GM18907 (cell line): Measurements from ENCODE around the gene MCF2L2.
"Not testable (repeated sequence)": the region's sequence is repeated elsewhere in the genome, so short reads cannot be mapped to it uniquely, and the experiment has no call there.

ENCODE experiments used
- ATAC-seq: cut with Tn5 transposase; IDR thresholded peaks from one replicate; pipeline ENCODE4 v1.9.1; 2021; ENCODE audit warnings: mild to moderate bottlenecking, moderate library complexity; ENCODE audit not compliant: unreplicated experiment

MCF2L2 gene

DNA sequence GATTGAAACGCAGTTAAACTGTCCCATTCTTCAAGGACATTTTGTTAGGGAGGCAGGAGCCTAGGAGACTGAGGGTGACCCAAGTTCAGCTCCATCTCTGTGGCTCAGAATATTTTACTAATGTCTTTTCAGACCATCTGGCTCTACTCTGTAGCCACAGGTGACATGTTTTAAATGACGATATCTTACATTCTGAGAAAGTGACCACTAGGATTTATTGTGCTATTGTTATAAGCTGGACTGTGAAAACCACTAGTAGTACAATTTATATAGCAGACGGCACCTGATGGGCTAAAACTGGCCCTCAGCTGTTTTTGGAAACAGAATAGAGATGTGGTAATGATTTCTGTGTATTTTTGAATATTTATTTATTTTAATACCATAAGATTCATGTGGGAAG lies 55.5 kb downstream of the MCF2L2 start:
- ATAC-seq: no peak

DNA sequence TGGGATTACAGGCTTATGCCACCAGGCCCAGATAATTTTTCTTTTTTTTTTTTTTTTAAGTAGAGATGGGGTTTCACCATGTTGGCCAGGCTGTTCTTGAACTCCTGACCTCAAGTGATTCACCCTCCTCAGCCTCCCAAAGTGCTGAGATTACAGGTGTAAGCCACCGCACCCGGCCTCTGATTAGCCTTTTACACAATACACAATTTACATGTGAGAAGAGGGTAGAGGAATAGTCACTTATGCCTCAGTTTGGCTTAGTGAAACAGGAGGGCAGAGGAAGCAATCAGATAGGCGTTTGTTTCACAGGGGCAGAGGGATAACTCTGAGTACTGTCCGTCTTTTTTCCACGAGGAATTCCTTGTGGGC lies 56.8 kb downstream of the MCF2L2 start:
- not testable (repeated sequence) for ATAC-seq

DNA sequence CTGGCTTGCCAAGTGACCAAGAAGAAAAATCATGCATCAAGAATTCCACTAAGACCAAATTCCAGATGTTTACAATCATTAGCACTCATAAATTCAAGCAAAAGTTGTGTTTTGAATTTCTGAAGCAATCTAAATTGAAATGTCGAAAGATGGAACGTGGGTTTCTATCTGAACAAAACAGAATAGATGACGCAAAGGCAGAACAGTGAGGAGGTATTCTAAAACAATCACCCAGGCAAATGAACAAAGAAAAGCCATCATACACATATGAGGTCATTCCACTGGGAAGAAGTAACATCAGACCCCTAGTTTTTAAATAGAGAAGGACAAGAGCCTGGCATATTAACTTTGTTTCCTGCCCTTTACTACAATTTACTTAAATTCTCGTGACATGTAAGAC lies 58.0 kb downstream of the MCF2L2 start:
- no peak for ATAC-seq

DNA sequence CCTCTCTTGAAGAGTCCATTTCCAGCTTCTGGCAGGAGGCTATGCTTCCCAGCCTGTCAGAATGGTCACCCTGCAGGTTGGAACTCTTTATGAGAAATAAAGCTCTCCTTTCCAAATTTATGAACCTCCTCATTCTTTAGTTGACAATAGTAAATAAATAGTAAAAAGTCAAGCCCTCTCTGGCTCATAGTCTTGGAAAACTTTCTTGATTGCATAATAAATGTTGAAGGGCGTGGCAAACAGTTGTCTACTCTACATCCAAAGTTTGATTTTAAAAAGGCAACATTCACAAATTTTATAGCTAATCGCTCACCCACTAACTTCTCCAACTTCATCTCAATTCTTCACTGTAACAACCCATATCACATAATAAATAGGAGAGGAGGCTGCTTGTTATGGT lies 58.8 kb downstream of the MCF2L2 start:
- no peak for ATAC-seq

DNA sequence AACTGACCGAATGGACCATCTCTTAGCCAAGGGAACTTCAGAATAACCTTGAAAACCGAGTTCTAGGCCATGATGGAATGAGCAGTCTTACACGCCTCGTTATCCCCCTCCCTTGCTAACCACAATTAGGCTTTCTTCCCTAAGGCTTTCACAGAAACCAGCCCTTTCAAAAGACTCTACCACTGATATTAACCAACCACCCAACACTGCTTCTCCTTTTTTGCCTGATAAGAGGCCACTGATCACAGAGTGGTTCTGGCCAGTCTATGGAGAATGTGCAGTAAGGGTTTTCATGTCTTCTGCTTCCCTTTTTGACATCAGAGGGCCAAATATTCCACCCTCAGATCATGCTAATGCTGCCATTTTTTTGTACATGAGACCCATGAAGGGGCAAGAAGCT lies 59.3 kb downstream of the MCF2L2 start:
- ATAC-seq: no peak

DNA sequence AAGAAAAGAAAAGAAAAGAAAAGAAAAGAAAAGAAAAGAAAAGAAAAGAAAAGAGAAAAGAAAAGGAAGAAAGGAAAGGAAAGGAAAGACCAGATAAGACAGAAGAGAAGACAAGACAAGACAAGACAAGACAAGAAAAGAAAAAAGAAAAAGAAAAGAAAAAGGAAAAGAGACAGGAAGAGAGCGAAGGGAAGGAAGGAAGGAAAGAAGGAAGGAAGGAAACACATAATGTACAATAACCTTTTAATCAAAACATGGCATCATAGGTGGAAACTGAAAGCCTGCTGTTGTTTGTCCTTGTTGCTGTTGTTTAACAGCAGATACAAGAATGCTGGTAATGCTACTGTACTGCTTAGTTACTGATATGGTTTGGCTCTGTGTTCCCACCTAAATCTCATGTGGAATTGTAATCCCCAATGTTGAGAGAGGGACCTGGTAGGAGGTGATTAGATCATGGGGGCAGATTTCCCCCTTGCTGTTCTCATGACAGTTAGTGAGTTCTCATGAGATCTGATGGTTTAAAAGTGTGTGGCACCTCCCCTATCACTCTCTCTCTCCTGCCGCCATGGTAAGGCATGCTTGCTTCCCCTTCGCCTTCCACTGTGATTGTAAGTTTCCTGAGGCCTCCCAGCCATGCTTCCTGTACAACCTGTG lies 67.3 kb downstream of the MCF2L2 start:
- ATAC-seq: no peak

DNA sequence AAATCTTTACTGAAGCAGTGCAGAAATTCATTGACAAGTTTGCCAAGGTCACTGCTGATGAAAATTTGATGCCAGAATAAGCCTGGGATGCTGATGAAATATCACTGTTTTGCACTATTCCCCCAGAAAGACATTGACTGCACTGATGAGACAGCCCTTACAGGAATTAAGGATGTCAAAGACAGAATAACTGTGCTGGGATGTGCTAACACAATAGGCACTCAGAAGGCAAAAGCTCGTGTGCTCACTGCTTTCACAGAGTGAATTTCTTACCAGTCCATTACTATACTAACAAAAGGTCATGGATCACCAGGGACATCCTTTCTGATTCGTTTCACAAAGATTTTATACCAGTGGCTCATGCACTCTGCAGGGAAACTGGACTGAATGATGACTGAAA lies 69.4 kb downstream of the MCF2L2 start:
- no peak for ATAC-seq

DNA sequence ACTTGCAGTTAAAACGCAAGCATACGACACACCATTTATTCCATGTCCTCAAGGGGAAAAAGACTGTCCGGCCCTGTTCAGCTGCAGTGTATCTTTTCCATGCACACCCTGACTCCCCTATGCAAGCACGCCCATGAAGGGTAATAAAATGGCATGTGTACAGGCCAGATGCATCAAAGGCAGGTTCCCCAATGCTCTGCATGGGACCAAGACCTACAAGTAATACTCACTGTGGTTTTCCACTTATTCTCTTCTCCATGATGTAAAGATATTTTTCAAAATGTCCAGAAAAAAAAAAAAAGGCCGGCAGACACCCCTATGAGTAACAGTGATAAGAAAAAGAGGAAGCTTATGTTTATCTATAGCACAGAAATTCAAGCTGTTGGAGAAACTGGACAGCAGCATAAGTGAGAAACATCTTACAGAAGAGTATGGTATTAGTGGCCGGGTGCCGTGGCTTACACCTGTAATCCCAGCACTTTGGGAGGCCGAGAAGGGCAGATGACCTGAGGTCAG lies 70.8 kb downstream of the MCF2L2 start:
- no peak for ATAC-seq

DNA sequence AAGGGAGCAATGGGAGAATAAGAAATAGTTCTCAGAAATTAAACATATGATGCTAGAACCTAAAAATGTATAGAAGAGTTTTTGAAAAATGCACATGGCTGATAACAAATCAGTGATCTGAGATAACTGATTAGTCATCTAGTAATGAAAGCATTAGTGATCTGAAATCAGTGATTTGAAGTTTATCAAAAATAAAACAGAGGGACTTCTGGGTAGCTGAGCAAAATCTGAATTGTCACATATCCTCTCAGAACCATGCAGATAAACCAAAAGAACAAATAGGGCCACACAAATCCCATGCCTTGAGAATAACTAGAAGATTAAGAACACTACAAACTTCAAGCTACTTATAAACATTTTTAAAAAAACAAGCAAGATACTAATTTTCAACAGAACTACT lies 71.5 kb downstream of the MCF2L2 start:
- ATAC-seq: no peak

DNA sequence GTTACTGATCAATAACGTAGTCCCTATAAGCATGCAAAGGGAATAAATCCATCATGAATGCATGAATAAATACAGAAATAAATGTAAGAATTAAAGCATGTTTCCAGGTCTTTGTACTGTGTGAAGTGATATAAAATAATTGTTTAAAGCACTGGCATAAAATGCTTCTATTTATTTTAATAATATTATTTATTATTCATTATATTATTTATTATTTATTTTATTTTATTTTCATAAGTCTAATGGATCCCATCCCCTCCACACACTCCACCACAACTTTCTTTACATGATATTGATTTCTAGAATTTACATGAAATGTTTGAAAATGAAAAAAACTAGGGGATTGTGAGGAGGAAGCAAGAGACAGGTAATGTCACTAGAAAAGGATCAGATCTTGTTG lies 73.5 kb downstream of the MCF2L2 start:
- ATAC-seq: no peak

DNA sequence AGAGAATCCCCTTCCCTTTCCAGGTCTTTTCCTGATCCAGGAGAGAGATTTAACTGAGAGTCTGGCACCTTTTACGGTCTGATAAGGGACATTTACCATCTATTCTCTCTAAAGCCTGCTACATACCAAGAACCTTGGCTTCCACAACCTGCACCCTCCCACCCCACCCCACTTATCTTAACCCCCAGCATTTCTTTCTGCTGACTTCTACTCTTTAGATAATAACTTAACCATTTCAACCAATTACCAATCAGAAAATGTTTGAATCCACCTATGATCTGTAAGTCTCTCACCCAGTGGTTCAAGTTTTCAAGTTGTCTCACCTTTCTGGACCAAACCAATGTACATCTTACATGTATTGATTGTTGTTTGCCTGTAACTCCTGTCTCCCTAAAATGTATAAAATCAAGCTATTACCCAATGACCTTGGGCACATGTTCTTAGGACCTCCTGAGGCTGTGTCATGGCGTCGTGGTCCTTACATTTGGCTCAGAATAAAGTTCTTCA lies 74.0 kb downstream of the MCF2L2 start:
- no peak for ATAC-seq

DNA sequence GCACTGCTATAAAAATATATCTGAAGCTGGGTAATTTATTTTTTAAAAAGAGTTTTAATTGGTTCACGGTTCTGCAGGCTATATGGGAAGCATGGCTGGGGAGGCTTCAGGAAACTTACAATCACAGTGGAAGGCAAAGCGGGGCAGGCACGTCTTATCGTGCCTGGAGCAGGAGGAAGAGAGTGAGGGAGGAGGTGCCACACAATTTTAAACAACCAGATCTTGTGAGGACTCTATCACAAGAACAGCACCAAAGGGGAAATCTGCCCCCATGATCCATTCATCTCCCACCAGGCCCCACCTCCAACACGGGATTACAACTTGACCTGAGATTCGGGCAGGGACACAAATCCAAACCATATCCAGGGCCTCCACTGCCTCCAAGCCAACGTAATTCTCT lies 75.0 kb downstream of the MCF2L2 start:
- no peak for ATAC-seq

DNA sequence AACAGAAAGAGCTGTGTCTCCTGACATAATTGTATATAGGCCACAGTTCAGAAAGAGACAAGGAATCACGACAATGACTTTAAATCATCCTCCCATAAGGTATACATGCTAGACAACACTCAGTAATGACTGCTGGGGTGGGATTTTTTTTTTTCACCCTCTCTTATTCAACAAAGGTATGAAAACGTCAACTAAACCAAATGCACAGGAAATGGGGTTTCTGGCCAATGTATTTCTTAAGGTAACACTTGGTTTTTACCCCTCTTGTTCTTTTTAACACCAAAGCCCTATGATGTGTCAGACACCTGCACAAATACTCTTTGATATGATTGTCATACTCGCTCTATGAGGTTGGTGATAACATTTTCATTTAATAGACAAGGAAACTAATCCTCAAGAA lies 78.3 kb downstream of the MCF2L2 start:
- ATAC-seq: no peak

DNA sequence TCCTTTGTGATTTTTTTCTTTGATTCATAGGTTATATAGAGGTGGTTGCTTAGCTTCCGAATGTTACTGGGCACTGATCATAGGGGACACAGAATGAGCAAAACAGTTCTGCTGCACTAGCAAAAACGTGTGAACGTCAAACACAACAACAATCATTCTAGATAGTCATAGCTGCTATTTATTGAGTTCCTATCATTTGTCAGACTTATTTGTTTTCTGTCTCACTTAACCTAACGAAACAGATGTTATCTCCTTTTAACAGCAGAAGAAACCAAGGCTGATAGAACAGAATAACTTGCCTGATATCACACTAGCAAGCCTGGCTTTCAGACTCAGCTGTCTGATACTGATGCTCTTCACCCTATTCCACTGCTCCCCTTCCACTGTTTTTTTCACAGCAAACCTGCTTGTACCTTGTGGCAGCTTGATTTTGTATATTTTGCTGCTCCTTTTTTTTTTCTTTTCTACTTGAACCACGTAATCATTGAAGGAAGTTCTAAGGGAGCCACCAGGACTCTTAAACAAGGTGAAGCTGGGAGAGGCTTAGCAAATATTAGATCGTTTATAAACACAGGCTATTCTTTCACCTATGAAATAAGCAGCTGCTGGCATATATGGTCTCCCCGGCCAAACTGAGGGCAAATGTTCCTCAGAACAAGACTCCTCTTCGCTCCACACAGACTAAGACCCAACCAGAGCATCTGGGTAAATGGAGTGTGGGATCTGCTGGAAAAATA lies 78.8 kb downstream of the MCF2L2 start:
- ATAC-seq: no peak

DNA sequence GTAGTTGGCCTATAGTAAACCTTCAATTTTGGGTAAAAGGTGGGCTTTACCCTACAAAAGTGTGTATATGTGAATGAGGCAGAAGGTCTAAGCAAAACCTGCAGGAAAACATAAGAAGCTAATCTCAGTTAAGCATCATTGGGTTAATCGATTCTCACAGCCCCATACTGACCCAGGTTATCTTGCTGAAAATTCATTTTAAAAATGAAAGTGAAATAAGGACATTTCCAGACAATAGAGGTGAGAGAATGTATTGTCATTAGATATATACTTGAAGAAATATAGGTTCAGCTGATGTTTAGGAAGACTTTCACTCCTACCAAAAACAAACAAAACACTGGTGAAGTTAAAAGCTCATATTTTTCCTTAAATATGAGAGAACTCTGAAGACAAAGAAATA lies 85.6 kb downstream of the MCF2L2 start:
- ATAC-seq: no peak

DNA sequence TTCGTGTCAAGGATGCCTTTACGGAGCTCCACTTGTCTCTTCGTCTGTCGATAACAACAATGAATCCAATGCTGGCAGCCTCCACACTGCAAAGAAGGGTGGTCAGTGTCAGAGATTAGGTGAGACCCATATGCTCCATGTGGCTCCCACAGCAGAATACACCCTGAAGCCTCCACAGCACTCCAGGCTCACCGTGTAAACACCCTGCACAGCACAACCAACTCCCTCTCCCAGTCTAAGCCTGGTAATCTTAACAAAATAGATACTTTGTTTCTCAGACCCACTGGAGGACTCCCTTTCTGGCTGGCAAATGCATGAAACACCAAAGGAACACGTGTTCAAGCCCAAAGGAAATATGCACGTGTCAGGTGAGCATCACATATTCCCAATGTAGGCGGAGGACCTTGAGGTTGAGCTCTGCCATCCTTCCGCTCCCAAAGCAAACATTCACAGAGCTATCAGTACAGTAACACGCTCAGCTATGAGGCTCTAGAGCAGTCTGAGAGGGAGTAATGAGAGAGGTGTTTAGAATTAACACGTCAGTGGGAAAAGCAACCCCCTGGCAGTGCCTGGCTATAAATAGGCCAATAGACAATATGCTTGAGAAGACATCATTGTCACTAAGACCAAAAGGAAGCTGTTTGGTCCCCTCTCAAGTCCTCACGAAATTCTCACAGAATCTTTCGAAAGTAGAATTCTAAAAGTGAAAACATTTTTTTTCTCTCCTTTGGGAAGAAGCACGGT lies 86.7 kb downstream of the MCF2L2 start:
- ATAC-seq: no peak

DNA sequence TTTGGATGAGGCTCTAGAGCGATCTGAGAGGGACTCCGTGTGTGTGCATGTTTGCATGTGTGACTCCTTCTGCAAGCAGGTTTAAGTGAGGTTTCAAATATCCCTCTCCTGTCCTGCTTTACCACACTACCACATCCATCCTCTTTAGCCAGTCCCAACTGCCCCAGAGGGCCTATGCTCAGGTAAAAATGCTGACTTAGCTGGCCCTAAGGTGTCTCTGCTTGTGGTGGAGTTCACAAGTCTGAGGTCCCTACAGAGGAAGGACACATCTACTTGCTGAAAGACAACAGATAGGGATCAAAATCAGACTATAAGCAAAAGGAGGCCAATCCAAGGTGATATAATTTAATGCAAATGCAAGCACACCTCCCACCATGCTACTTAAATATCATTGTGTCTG lies 88.2 kb downstream of the MCF2L2 start:
- no peak for ATAC-seq

DNA sequence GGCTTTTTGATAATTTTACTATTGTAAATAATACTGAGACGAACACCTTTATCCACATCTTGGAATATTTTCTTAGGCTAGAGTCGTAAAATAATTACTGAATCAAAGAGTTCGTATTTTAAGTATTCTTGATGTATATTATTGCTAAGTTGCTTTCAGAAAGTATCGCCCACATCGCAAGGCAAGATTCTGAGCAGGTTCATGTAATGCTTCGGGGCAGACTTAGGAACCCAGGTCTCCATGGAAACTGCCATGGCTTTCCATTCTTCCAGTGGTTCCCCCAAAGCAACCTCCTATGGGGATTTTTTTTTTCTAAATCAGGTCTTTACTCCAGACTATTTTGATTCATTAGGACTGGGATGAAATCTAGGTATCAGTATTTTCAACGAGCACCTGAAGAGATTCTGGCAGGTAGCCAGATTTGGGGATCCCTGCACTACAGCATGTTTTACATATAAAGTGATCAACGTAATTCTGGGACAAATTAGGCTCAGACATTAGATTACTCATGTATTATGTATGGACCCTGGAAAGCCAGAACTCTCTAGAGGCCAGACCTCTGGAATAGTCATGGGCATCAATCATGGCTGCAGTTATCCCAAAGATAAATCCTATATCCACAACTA lies 88.8 kb downstream of the MCF2L2 start:
- ATAC-seq: no peak

DNA sequence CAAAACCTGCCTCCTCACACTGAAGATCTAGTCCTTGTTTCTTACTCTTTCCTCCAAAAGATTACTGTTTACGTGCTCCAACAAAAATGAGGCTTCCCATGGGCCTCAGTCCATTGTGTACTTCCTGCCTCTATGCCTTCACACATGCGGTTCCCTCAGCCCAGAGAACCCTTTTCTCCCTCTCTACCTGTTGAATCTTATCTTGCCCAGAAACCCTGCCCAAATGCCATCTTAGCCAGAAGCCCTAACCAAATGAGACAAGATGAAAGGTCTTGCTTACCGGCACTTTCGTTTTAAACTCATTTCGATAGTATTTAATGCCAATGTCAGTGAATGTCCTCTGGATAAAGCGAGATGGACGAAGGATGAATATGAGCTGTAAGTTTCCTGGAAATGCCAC lies 89.9 kb downstream of the MCF2L2 start:
- no peak for ATAC-seq

DNA sequence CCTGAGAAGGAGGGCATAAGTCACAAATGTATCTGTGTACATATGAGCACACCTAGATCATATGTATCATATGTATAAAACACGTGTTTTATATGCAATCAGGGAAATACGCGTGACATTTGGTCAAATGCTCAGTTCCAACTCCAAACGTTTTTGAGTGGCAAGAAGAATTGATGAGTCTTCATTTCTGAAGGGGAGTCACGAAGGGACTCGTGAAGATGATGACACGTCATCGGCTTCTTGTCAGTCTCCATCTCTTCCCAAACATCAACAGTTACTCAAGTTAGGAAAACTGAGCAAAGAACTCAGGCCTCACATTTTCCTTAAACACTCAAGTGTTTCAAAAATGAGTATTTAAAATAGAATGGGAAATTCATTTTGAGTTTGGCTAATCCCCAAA lies 95.9 kb downstream of the MCF2L2 start:
- ATAC-seq: no peak

DNA sequence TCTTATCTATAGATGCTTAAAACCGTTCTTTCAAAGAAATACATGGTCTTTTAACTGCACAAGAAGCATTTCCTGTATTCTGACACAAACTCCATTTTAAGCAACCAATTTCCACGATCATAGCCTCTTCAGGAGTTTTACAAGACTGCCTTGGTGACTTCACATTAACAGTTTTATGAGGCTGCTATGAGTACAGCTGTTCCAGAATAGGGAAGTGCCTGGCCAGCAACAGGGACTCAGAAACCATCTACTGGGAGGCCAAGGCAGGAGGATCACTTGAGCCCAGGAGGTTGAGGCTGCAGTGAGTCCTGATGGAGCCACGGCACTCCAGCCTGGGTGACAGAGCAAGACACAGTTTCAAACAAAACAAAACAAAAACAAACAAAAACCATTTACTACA lies 96.9 kb downstream of the MCF2L2 start:
- no peak for ATAC-seq
